Upper lobe of left lung (tissue), 6 donors: Measurements from ENCODE around the gene CMSS1. TPM values are rescaled to one million over a fixed set of nuclear protein-coding genes. Genes with fewer than 3 reads are reported as not detected.

ENCODE experiments used
- ATAC-seq, 2 donors: fragments of 200-7000 bp; cut with Tn5 transposase; one replicate each; pipeline ENCODE4 v1.9.1; 2022; ENCODE audit warnings: mild to moderate bottlenecking in 2 of 2, moderate library complexity in 2 of 2; ENCODE audit not compliant: low FRiP score in 2 of 2
- DNase-seq, 2 donors: peaks; one replicate each; pipeline ENCODE4 v3.0.0-alpha.2; 2019 to 2020
- H3K27ac ChIP-seq, 4 donors: fragments of 200-600 bp; sonication (generic); one replicate each; pipeline ENCODE4 v1.5.1; 2016 to 2019
- H3K27me3 ChIP-seq, 4 donors: fragments of 200-600 bp; sonication (generic); one replicate each; pipeline ENCODE4 v1.5.1; 2017 to 2019
- H3K36me3 ChIP-seq, 4 donors: fragments of 200-600 bp; sonication (generic); one replicate each; pipeline ENCODE4 v1.5.1; 2016 to 2019
- H3K4me1 ChIP-seq, 4 donors: fragments of 200-600 bp; sonication (generic); one replicate each; pipeline ENCODE4 v1.5.1; 2018 to 2019
- H3K4me3 ChIP-seq, 4 donors: fragments of 200-600 bp; sonication (generic); one replicate each; pipeline ENCODE4 v1.5.1; 2017 to 2019; ENCODE audit warnings: mild to moderate bottlenecking in 2 of 4, moderate library complexity in 1 of 4
- H3K9me3 ChIP-seq, 4 donors: fragments of 200-600 bp; sonication (generic); one replicate each; pipeline ENCODE4 v1.5.1; 2018 to 2019
- CTCF ChIP-seq, 6 experiments: fragments of 450-650 bp in 4 of 6; fragments of 200-600 bp in 2 of 6; sonication (generic) in 2 of 6; IDR thresholded peaks; one replicate each; pipeline ENCODE4 v1.5.1; 2016 to 2019; ENCODE audit warnings: antibody characterized with exemption in 6 of 6
- EP300 ChIP-seq, 4 donors: sonication (generic); formaldehyde crosslinking; IDR thresholded peaks; one replicate each; pipeline ENCODE4 v1.5.1; 2017; ENCODE audit warnings: antibody characterized with exemption in 4 of 4, control low read depth in 2 of 4
- POLR2A ChIP-seq, 4 donors: fragments of 450-650 bp; IDR thresholded peaks; one replicate each; pipeline ENCODE4 v1.5.1; 2016 to 2017; ENCODE audit warnings: antibody characterized with exemption in 4 of 4, mild to moderate bottlenecking in 2 of 4
- POLR2AphosphoS5 ChIP-seq, 2 donors: sonication (generic); formaldehyde crosslinking; IDR thresholded peaks; one replicate each; pipeline ENCODE4 v1.5.1; 2017; ENCODE audit warnings: antibody characterized with exemption in 2 of 2
- WGBS, 2 donors: methylation state at CpG; one replicate each; pipeline ENCODE4 v1.1.5; 2017 to 2018; 5-methylcytosine and 5-hydroxymethylcytosine counted together
- total RNA-seq, 6 donors: library from RNA; depleted of rRNA in 4 of 6; stranded (reverse); fragments of >200 nt in 4 of 6; gene quantifications; one replicate each; pipeline versions ENCODE4 v1.1.0 to v1.2.1, GENCODE V29; 2016 to 2021
- donor health status: DM: no; HTN: no; CAD: no; lungs with moderate emphysema.
- donor health status: DM: no; HTN: yes; CAD: no; lungs with severe emphysema.

CMSS1 gene
- total RNA-seq, 6 donors from 2014 or later: 4.0 to 21.1 (median 12.0) TPM

DNA sequence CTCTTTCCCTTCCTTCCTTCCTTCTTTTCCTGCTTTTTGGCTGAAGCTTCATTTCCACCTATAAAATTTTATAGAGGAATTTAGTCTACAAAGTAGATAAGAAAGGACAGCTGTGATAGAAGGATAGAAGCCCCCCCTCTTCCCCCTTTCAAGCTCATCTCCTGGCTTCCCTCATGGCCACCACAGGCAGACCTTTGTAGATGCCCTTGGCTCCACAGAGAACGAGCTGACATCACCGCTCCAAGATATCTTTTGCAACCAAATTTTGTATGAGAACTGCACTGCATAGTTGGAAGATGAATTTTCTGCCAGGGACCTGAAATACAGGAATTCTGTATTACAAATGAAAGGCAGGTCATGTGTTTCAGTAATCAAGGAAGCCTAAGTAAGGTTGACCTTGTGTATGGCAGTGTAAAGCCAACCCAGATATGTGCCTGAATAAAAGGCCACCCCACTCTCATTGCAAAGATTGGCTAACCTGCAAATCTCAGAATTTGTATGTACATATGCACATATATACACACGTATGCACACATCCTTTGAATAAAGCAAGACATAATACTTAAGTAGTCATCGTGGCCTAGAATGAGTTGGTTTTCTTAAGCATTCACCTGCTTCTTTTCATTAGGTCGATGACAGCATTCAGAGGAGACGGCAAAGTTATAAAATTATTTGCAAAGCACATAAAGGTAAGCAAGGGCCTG lies 353.7 kb downstream of the CMSS1 start:
- no peak for TF ChIP-seq POLR2A (IDR thresholded peaks at IDR 0.05)
- no peak for TF ChIP-seq CTCF (IDR thresholded peaks at IDR 0.05)
- TF ChIP-seq EP300 (IDR thresholded peaks at IDR 0.05): no peak
- TF ChIP-seq POLR2AphosphoS5 (IDR thresholded peaks at IDR 0.05): no peak
- H3K27ac ChIP-seq: no peak overlapping the region
- ATAC-seq: no peak
- H3K9me3 ChIP-seq: no peaks in the 10 kb centered on the region
- H3K36me3 ChIP-seq: no peaks in the 10 kb centered on the region
- no peaks in the 10 kb centered on the region for H3K4me1 ChIP-seq
- H3K27me3 ChIP-seq: no peaks in the 10 kb centered on the region
- no peak overlapping the region for H3K4me3 ChIP-seq
- DNase-seq: no peak
- WGBS, 2 donors: 92 to 95% methylated on average over 6 of the region's 6 CpGs

DNA sequence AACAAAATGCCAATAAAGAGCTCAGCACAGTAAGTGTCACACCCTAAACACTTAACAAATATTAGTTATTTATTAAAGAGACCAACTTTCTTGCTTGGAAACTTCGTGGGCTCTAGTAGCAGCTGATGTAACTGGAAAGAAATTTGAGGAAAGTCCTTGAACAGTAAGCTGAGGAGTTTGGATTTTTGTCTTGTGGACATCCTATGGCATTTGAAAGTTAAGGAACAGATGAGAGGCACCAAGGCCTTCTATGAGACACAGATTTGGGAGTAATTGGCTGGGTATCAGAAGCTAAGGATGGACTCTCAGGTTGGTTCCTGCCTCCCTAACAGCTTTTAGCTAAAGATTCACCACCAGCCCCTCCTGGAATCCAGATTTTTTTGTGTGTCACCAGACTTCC lies 356.3 kb downstream of the CMSS1 start:
- DNase-seq (no peak), ATAC-seq (no peak)
- TF ChIP-seq POLR2A (IDR thresholded peaks at IDR 0.05): no peak
- no peak for TF ChIP-seq CTCF (IDR thresholded peaks at IDR 0.05)
- no peak for TF ChIP-seq POLR2AphosphoS5 (IDR thresholded peaks at IDR 0.05)
- TF ChIP-seq EP300 (IDR thresholded peaks at IDR 0.05): no peak
- no peak overlapping the region for H3K27ac ChIP-seq
- peaks cover 0 to 5% (median 0%) of the 10 kb centered on the region in 4 donors for H3K36me3 ChIP-seq
- WGBS, 2 donors: 55 to 74% methylated on average over 1 of the region's 1 CpG
- H3K27me3 ChIP-seq: no peaks in the 10 kb centered on the region
- peaks cover 0 to 2% (median under 1%) of the 10 kb centered on the region in 4 donors for H3K9me3 ChIP-seq
- H3K4me3 ChIP-seq: no peak overlapping the region
- no peaks in the 10 kb centered on the region for H3K4me1 ChIP-seq

DNA sequence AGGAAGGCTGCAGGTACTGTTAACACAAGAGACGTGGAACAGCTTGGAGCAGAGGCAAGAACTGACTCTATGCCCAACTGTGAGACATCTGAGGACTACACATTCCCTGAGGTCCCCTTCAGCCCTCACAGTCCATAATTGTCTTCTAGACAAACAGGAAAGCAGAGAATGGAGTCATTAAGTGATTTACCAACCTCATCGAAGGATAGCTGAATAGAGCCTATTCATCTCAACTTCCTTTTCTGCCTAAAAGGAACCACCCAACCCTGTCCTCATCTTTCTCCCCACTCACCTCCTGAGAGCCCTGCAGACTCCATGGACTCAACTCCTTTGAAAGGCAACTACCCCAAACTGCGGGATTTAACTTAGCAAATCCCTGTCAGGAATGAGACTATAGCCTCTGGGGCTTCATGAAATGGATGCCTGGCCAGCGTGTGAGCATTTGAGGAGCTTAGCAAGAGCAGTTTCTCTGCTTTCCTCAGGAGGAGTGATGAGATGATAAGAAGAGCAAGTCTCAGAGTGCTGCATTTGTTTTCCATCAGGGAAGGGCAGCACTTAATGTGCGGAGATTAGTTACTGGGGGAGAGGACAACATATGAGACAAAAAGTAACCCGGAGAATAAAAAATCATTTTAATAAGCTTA lies 358.1 kb downstream of the CMSS1 start:
- TF ChIP-seq CTCF (IDR thresholded peaks at IDR 0.05): no peak
- no peak for TF ChIP-seq POLR2A (IDR thresholded peaks at IDR 0.05)
- TF ChIP-seq EP300 (IDR thresholded peaks at IDR 0.05): no peak
- no peak for TF ChIP-seq POLR2AphosphoS5 (IDR thresholded peaks at IDR 0.05)
- 81 to 85% methylated on average over 6 of the region's 6 CpGs for WGBS, 2 donors
- no peak overlapping the region for H3K27ac ChIP-seq
- DNase-seq: no peak
- no peak overlapping the region for H3K4me3 ChIP-seq
- H3K4me1 ChIP-seq: no peaks in the 10 kb centered on the region
- peaks cover 0 to 9% (median 0%) of the 10 kb centered on the region in 4 donors for H3K36me3 ChIP-seq
- ATAC-seq: no peak
- H3K27me3 ChIP-seq: no peaks in the 10 kb centered on the region
- H3K9me3 ChIP-seq: peaks cover 0 to 15% (median 14%) of the 10 kb centered on the region in 4 donors

GRCh38 chr3:100179692-100180349 lies 362.2 kb downstream of the CMSS1 start:
- ATAC-seq: no peak
- Histone ChIP-seq H3K4me3 (no peak overlapping the region), H3K9me3 (peaks cover 0 to 15% (median 14%) of the 10 kb centered on the region in 4 donors), H3K27ac (no peak overlapping the region), H3K36me3 (peaks cover 0 to 9% (median 0%) of the 10 kb centered on the region in 4 donors), H3K4me1 (no peaks in the 10 kb centered on the region), H3K27me3 (no peaks in the 10 kb centered on the region)
- DNase-seq: no peak
- TF ChIP-seq CTCF (IDR thresholded peaks at IDR 0.05): no peak
- no peak for TF ChIP-seq POLR2AphosphoS5 (IDR thresholded peaks at IDR 0.05)
- TF ChIP-seq EP300 (IDR thresholded peaks at IDR 0.05): no peak
- no peak for TF ChIP-seq POLR2A (IDR thresholded peaks at IDR 0.05)
- 96 to 100% methylated on average over 3 to 4 of the region's 4 CpGs for WGBS, 2 donors
